ENCODE data around the gene AKT1S1. TPM values are rescaled to one million over a fixed set of nuclear protein-coding genes. Genes with fewer than 3 reads are reported as not detected.
A peak's percentile ranks its signal among the peaks of the same experiment; 100 is the strongest.

The AKT1S1 gene
- total and polyA plus RNA-seq, 2 of the 13 experiments (the other 11 are each of a cell fraction or from before 2014, with no cell fraction given): 13.5 to 27.8 TPM

GRCh38 chr19:49876422-49877019 is 634 bp downstream of the AKT1S1 start (continued):
- TF ChIP-seq FOXP4 (CRISPR knock-in tag; IDR thresholded peaks at IDR 0.05) (peak; percentile 60; the same call in 1 of the 2 replicates), KMT2B (CRISPR knock-in tag; IDR thresholded peaks at IDR 0.05) (no peak), ZNF546 (CRISPR knock-in tag; conservative IDR thresholded peaks at IDR 0.05) (no peak), ZNF737 (CRISPR knock-in tag; IDR thresholded peaks at IDR 0.05; ENCODE audit: borderline replicate concordance) (no peak), ZBTB40 (IDR thresholded peaks at IDR 0.05) (no peak), ZBTB40 (CRISPR knock-in tag; IDR thresholded peaks at IDR 0.05) (peak; percentile 61), NFKBIZ (CRISPR knock-in tag; IDR thresholded peaks at IDR 0.05) (no peak), ZNF337 (CRISPR knock-in tag; IDR thresholded peaks at IDR 0.05; ENCODE audit: borderline replicate concordance, low read depth) (no peak), ZNF792 (CRISPR knock-in tag; IDR thresholded peaks at IDR 0.05) (no peak), ZNF782 (CRISPR knock-in tag; IDR thresholded peaks at IDR 0.05; ENCODE audit: borderline replicate concordance) (peak; percentile 9; the same call in 1 of the 2 replicates), ZNF276 (CRISPR knock-in tag; IDR thresholded peaks at IDR 0.05; ENCODE audit: low read depth) (no peak), ZNF205 (CRISPR knock-in tag; IDR thresholded peaks at IDR 0.05) (no peak), ZNF775 (CRISPR knock-in tag; IDR thresholded peaks at IDR 0.05; ENCODE audit: borderline replicate concordance) (no peak), ZNF513 (CRISPR knock-in tag; conservative IDR thresholded peaks at IDR 0.05) (no peak), PPARG (CRISPR knock-in tag; conservative IDR thresholded peaks at IDR 0.05) (0 out of 2 replicates have a peak, but pooled peaks have one; percentile 12), TCF7L2 (IDR thresholded peaks at IDR 0.05; ENCODE audit: low read depth, low read length) (no peak)
